Measurements from ENCODE around the gene CAMK2N2. TPM values are rescaled to one million over a fixed set of nuclear protein-coding genes. Genes with fewer than 3 reads are reported as not detected.
A peak's percentile ranks its signal among the peaks of the same experiment; 100 is the strongest.

The CAMK2N2 gene
- total and polyA plus RNA-seq, 2 of the 4 experiments (the other 2 are of a cell fraction) = 0.34 TPM; not detected in 1

DNA sequence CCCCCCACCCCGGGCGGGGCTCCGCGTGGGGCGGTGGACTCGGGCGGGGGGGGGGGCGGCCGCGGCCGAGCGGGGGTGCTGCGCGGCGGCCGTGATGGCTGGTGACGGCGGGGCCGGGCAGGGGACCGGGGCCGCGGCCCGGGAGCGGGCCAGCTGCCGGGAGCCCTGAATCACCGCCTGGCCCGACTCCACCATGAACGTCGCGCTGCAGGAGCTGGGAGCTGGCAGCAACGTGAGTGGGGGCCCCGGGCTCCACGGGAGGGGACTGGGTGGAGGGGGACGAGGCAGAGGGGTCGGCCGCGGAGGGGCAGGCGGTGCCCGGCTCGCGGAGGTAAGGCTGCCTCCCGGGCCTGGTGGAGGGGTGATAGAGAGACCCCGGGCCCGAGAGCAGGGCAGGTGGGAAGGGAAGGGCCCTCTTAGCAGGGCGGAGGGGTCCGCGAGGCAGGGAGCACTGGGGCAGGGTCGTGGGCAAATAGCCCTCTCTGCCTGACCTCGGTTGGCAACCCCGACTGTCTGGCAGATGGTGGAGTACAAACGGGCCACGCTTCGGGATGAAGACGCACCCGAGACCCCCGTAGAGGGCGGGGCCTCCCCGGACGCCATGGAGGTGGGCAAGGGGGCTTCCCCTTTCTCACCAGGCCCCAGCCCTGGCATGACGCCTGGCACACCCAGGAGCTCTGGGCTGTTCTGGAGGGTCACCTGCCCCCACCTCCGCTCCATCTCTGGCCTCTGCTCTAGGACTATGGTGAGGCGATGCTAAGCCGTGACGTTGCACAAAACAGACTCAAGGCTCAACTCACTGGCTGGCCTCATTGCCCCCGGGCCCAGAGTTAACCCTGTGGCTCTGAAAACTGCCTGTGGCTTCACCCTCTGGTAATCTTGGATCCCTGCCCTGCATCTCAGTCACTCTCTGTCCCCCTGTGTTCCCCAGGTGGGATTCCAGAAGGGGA is 14.9 kb upstream of the CAMK2N2 start, which contains the start of gene ECE2:
Gene ECE2, plus strand, starts transcription at position 62 of the 950 bp plus-strand sequence. Its CDS starts 132 bp downstream, at position 194.
- POLR2A ChIA-PET (ENCODE audit: unreplicated experiment) = no interaction called here

More for the DNA sequence above, 14.9 kb upstream of the CAMK2N2 start, which contains the start of gene ECE2:
- Histone ChIP-seq H3K4me3 (ENCODE audit: insufficient read depth, low read depth, low read length) (no peak within 1 kb of the TSS), H3K56ac (ENCODE audit: extremely low read depth, insufficient read depth, low read length) (no peak within 1 kb of the TSS; the same call in 1 of the 2 replicates), H4K91ac (ENCODE audit: insufficient read depth, low read depth, low read length) (no peak within 1 kb of the TSS), H3K9me3 (ENCODE audit: control insufficient read depth, insufficient read depth, low read length) (no peaks in the 10 kb centered on the region), H4K8ac (ENCODE audit: low read depth in 2 of 2, low read length in 2 of 2) (no peak within 1 kb of the TSS), H2BK20ac (ENCODE audit: low read depth, low read length) (no peak within 1 kb of the TSS), H2BK5ac (ENCODE audit: low read depth, low read length, poor library complexity, severe bottlenecking) (no peak within 1 kb of the TSS), H3K79me1 (ENCODE audit: low read depth in 1 of 2, low read length in 2 of 2) (no peaks in the 10 kb centered on the region), H2AK9ac (replicated peaks; ENCODE audit: low read depth, low read length, poor library complexity) (no peak within 1 kb of the TSS), H3K4me2 (ENCODE audit: low read depth, low read length) (no peak within 1 kb of the TSS; the same call in 1 of the 2 replicates), H3K36me3 (ENCODE audit: control insufficient read depth, insufficient read depth, low read length) (no peaks in the 10 kb centered on the region), H3K23ac (ENCODE audit: low read depth, low read length) (peak within 1 kb of the TSS; percentile 82), H4K5ac (ENCODE audit: low read depth, low read length) (no peak within 1 kb of the TSS), H3K9ac (ENCODE audit: low read depth, low read length) (no peak within 1 kb of the TSS), H2AFZ (replicated peaks; ENCODE audit: low read length, poor library complexity) (peak within 1 kb of the TSS; percentile 70), H3K9me1 (ENCODE audit: insufficient read depth, low read length) (peaks cover 3% of the 10 kb centered on the region; the same call in 1 of the 2 replicates), H3K27ac (ENCODE audit: insufficient read depth, low read length) (no peak within 1 kb of the TSS), H3K27me3 (ENCODE audit: control insufficient read depth, insufficient read depth, low read length) (peaks cover 57% of the 10 kb centered on the region), H3K18ac (ENCODE audit: low read depth, low read length) (no peak within 1 kb of the TSS), H4K20me1 (ENCODE audit: insufficient read depth, low read length) (no peaks in the 10 kb centered on the region), H3K4ac (ENCODE audit: low read depth, low read length) (no peak within 1 kb of the TSS), H2AK5ac (ENCODE audit: low read depth, low read length) (no peak within 1 kb of the TSS; the same call in 1 of the 2 replicates), H3K14ac (replicated peaks; ENCODE audit: low read depth, low read length) (no peak within 1 kb of the TSS), H2BK15ac (ENCODE audit: low read depth, low read length) (no peak within 1 kb of the TSS), H2BK120ac (ENCODE audit: low read depth, low read length) (no peak within 1 kb of the TSS), H3K4me1 (ENCODE audit: control insufficient read depth, insufficient read depth, low read length) (no peaks in the 10 kb centered on the region)
- intact Hi-C loops (cut with micrococcal nuclease) (no loop called here), dilution Hi-C loops (cut with HindIII; ENCODE audit: low sequenced_read_pairs, unreplicated experiment) (no loop called here), in situ Hi-C loops (cut with MboI; ENCODE audit: low sequenced_read_pairs) (no loop called here)
- ATAC-seq (ENCODE audit: low read depth) = peak; percentile 81
- no peak for DNase-seq
- TF ChIP-seq SMC3 (IDR thresholded peaks at IDR 0.05; ENCODE audit: low read depth, low read length) (no peak), USF2 (IDR thresholded peaks at IDR 0.05; ENCODE audit: low read depth, low read length) (no peak), NFE2L2 (IDR thresholded peaks at IDR 0.05; ENCODE audit: low read depth, low read length) (no peak), BHLHE40 (IDR thresholded peaks at IDR 0.05; ENCODE audit: low read depth, low read length) (no peak), RAD21 (IDR thresholded peaks at IDR 0.05; ENCODE audit: low read length) (no peak)
- BruUV-seq (replicated peaks) = no TSS peak
- CTCF ChIA-PET = no interaction called here
- 28% methylated on average over 20 of the region's 65 CpGs; no CpG with 5 or more reads in 1 of the 2 experiments for WGBS, 2 experiments (ENCODE audit: extremely low coverage in 2 of 2, insufficient read length in 1 of 2)

Measured in IMR-90 (cell line).